Activated T-cell treated with anti-CD3 and anti-CD28 coated beads for 1 hour (primary cell): ENCODE results near the gene DUS1L.

ENCODE experiments used
- DNase-seq: peaks from one replicate; pipeline ENCODE4 v3.0.0-alpha.2; 2020; ENCODE audit warnings: low read depth

DUS1L gene

GRCh38 chr17:82076018-82076784 is 10.6 kb upstream of the DUS1L start:
- no peak for DNase-seq

DNA sequence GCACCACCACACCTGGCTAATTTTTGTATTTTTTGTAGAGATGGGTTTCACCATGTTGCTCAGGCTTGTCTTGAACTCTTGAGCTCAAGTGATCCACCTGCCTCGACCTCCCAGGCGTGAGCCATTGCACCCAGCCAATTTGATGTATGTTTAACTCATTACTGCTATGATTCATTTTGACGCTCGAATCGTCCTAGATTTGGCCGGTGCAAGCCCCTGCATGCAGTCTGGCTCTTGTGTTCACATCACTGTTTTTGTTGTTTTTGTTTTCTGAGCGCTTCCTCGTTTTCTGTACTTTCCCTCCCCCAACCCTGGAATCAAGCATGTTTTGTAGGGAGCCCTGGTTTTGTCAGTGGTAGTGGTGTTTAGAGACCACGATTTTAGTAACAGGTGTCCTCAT is 7.8 kb upstream of the DUS1L start:
- DNase-seq = no peak

- DNase-seq = no peak
Measured at GRCh38 chr17:82072827-82073226, 7.2 kb upstream of the DUS1L start.

- no peak for DNase-seq
Measured at GRCh38 chr17:82070611-82071010, 5.0 kb upstream of the DUS1L start.

GRCh38 chr17:82065193-82065637 is 389 bp downstream of the DUS1L start:
- no peak for DNase-seq

GRCh38 chr17:82064433-82065192 is 991 bp downstream of the DUS1L start:
- no peak for DNase-seq

- no peak for DNase-seq
Measured at GRCh38 chr17:82063424-82064415, 1.9 kb downstream of the DUS1L start.

- no peak for DNase-seq
Measured at GRCh38 chr17:82062984-82063368, 2.6 kb downstream of the DUS1L start.

DNA sequence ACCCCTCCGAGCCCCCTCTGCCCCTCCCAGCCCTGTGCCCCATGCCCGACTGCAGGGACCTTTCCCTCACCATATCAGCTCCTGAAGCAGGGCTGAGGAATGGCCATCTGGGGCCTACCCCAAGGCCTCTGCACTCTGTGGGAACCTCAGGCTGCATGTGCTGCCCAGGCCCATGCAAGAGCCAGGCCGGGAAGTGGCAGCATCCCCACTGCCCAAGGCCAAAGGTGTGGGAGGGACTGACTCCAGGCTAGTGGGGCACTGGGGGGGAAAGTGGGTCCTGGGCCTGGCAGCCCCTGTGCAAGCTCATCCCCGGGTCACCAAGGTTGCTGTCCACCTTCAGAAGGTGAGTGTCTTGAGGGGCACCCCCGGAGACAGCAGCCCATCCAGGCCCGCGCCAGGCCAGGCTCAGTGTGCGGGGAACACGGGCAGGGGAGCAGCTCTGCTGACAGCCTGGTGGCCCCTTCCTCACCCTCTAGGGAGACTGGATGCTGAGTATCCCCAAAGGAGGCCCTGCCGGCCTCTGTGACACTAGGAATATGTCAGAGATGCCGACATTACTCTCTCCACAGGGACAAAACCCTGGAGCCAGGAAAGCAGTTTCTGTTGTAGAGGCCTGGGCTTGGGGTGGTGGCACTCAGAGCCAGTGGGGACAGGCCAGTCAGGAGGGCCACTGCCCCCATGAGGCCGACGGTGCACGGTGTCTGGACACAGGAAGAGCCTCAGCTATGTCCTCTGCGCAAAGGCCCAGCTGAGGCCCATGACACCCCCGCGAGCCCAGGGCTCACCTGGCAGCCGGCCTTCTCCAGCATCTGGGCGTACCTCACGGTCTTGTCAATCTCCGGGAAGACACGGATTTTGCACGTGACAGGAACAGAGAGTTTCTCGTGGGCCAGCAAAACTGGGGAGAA is 3.3 kb downstream of the DUS1L start:
- DNase-seq = no peak

- no peak for DNase-seq
Measured at GRCh38 chr17:82061047-82061925, 4.3 kb downstream of the DUS1L start.

GRCh38 chr17:82060614-82061013 is 5.0 kb downstream of the DUS1L start:
- DNase-seq = no peak

GRCh38 chr17:82060001-82060380 is 5.6 kb downstream of the DUS1L start:
- no peak for DNase-seq

GRCh38 chr17:82059272-82060000 is 6.2 kb downstream of the DUS1L start:
- DNase-seq = no peak

GRCh38 chr17:82058855-82059249 is 6.8 kb downstream of the DUS1L start:
- no peak for DNase-seq

DNA sequence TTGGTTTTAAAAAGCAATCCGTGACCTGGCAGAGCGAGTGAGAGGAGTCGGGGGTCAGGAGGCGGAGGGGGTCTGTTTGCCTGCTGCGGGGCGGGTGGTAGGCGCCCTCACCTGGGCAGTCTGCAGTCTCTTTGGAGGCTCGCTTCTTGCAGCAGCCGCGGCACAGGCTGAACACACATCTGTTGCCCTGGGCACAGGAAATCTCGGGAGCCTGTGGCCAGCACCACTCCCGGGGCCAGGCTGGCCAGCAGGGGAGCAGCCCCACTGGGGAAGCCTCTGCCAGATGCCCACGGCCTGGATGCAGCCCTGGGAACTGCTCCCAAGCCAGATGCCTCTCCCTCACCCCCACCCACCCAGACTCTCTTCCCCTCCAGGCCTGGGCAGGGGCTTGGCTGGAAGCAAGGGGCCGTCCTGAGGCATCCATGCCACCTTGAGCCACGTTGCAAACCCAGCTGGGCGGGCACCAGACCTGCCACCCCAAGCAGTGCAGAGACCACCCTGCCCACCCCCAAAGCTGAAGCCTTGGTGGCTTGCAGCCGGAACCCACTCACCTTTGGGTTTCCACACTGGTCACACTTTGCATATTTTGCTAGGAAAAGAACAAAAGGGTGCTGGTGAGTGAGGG is 7.3 kb downstream of the DUS1L start:
- DNase-seq = no peak

DNA sequence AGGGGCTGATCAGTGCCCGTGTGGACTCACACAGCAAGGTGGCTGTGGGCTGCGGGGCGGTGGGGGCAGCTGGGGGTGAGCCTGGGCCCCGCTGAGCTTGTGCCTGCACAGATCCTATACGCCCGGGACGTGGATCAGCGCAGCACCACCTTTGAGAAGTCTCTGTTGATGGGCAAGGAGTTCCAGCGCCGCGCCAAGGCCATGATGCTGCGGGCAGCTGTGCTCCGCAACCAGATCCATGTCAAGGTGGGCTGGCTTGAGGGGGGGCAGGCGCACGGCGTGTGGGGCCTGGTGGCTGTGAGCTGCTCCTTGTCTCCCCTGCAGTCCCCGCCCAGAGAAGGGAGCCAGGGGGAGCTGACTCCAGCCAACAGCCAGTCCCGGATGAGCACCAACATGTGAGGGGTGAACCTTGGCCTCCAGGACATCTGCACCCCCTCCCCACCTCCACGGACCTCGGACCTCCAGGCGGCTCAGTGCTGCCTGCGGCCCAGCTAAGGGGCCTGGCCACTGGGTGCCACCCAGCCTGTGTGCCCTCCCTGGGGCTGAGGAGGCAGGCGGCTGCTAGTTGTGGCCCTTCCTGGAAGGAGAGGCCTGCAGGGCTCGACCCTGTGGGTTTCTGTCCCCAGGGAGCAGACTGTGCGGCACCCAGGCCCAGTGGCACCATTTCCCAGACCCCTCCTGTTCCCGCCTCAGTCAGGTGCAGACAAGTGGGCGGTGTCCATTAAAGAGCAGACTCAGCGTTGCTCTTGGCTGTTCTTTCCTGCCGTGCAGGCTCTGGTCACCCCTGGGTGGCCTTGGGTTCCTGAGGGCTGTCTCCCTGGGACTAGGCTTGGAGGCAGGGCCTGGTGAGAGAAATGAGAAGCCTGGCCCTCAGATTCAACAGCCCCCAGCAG is 8.6 kb downstream of the DUS1L start:
- DNase-seq = no peak

GRCh38 chr17:82055965-82056728 is 9.5 kb downstream of the DUS1L start:
- DNase-seq = no peak
